ENCODE results near the gene MRPS27.

DNA sequence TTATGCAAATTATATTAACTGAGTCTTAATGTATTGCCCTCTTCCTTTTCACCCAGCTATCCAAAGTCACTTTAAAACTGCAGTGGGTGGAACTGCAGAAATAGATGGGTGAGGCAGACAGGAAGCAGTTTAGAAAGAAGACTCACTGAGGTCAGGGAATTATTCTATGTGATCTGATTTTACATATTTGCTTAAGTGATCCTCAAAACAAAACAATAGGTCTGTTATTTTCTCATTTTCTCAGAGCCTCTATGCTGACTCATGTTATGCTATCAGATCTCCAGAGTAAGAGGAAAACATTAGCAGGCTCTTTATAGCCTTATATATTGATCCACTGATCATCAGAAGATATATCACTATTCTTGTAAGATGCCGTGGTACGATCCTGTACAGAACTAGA lies 63.5 kb downstream of the MRPS27 start:
- TF ChIP-seq CTCF (IDR thresholded peaks at IDR 0.05) (no peak), POLR2A (IDR thresholded peaks at IDR 0.05) (no peak)
